GM12891 (cell line): ENCODE results near the gene TNS3.

Experiments used
- POLR2A ChIP-seq: IDR thresholded peaks from 2 replicates; pipeline ENCODE4 v1.6.1; 2011; ENCODE audit warnings: low read depth, low read length, control low read depth
- POLR2AphosphoS5 ChIP-seq: IDR thresholded peaks from 2 replicates; pipeline ENCODE4 v1.6.1; 2011; ENCODE audit warnings: low read depth, low read length, control low read depth
- TAF1 ChIP-seq: IDR thresholded peaks from 2 replicates; pipeline ENCODE4 v1.6.1; 2011; ENCODE audit warnings: low read depth, low read length, control low read depth

DNA sequence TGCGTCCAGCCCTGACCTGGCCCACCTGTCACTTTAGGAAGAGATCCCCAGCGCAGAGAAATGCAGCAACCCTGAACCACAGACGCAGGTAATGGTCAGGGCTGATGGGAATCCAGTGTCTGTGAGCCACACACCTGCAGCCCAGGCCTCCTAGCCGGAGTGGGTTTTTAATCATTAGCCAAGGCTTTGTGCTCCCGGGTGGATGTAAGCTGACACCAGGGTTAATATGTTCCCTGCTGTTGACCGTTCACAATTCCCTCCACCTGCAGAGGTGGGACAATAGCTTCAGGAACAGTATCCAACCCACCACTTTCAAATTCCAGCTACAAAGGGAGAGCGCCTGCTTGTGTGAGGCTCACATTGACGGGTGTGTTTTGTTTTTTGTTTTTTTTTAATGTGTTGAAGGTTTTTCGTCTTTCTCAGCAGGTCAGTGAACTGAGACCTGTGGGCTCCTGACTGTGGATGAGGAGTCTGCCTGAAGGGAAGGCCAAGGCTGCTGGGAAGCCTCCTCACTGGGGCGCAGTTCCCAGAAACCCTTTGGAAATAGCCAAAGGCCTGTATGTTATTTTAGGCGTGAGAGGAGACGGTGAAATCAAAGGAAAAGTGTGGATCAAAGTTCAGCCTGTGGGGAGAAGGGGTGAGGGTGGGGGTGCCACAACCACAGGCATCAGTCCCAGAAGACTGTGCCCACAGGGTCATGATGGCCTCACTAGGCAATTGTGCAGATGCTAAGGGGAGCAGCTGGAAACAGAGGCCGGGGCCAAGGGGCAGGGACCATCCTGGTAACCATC, 111.1 kb downstream of the TNS3 start:
- no peak for TF ChIP-seq POLR2AphosphoS5
- no peak for TF ChIP-seq POLR2A
- no peak for TF ChIP-seq TAF1
